GM12878 (cell line): ENCODE data around the gene AKR1B1. TPM values are rescaled to one million over a fixed set of nuclear protein-coding genes. Genes with fewer than 3 reads are reported as not detected.
A peak's percentile ranks its signal among the peaks of the same experiment; 100 is the strongest.

Experiments used
- ATAC-seq: fragments of 200-7000 bp; cut with Tn5 transposase; 3 replicates; pipeline ENCODE4 v1.9.1; 2020; ENCODE audit warnings: mild to moderate bottlenecking, moderate library complexity
- BruUV-seq: library from RNA; stranded (reverse); fragments of 400-500 nt; replicated peaks from 2 replicates; lab custom pipeline; 2021; lab: Mats Ljungman, UMichigan
- CTCF ChIA-PET: fragments of 300-600 bp; sonication (Branson Sonifier 250); formaldehyde crosslinking; extraction: SDS; loops from one replicate; lab custom pipeline; 2021; ENCODE audit warnings: inconsistent platforms; lab: Yijun Ruan, JAX
- POLR2A ChIA-PET: fragments of 350-600 bp; formaldehyde crosslinking; extraction: SDS; loops from one replicate; lab custom pipeline; 2021; ENCODE audit warnings: inconsistent platforms; lab: Charles Lee
- RAD21 ChIA-PET: fragments of 300-600 bp; sonication (Branson Sonifier 250); formaldehyde crosslinking; loops from one replicate; lab custom pipeline; 2023; ENCODE audit warnings: antibody characterized with exemption; ENCODE audit not compliant: unreplicated experiment; lab: Charles Lee
- SMC1A ChIA-PET: fragments of 300-600 bp; sonication (Branson Sonifier 250); formaldehyde crosslinking; loops from one replicate; lab custom pipeline; 2023; ENCODE audit not compliant: unreplicated experiment, uncharacterized antibody; lab: Charles Lee
- DNase-seq: peaks from one replicate; pipeline ENCODE4 v3.0.0-alpha.2; 2011; ENCODE audit warnings: low read depth, low spot score
- FAIRE-seq: peaks from 3 replicates; lab custom pipeline; 2011; peaks lifted over from hg19 to GRCh38; lab: Jason Lieb, UNC
- H2AFZ ChIP-seq: 2 replicates; pipeline ENCODE4 v1.6.0; 2011; ENCODE audit warnings: low read depth, low read length, control low read depth; ENCODE audit not compliant: control insufficient read depth
- H3K27ac ChIP-seq: 2 replicates; pipeline ENCODE4 v1.5.1; 2011; ENCODE audit warnings: control low read depth; ENCODE audit not compliant: control insufficient read depth, insufficient read depth
- H3K27me3 ChIP-seq, 2 experiments: replicated peaks in 1 of 2; 2 replicates each; pipeline versions ENCODE4 v1.6.0 to v1.6.1; 2011; ENCODE audit warnings: low read length in 1 of 2; ENCODE audit not compliant: control insufficient read depth in 2 of 2, insufficient read depth in 2 of 2
- H3K36me3 ChIP-seq, 2 experiments: 2 replicates each; pipeline ENCODE4 v1.5.1; 2011; ENCODE audit warnings: low read length in 1 of 2; ENCODE audit not compliant: control insufficient read depth in 2 of 2, insufficient read depth in 2 of 2
- H3K4me1 ChIP-seq: 2 replicates; pipeline ENCODE4 v1.6.1; 2011; ENCODE audit warnings: mild to moderate bottlenecking, low read length, moderate library complexity, mixed read lengths; ENCODE audit not compliant: control insufficient read depth, insufficient read depth
- H3K4me2 ChIP-seq: 2 replicates; pipeline ENCODE4 v1.6.0; 2011; ENCODE audit warnings: control low read depth; ENCODE audit not compliant: control insufficient read depth, insufficient read depth
- H3K4me3 ChIP-seq: fragments of 200-600 bp; sonication (generic); 2 replicates; pipeline ENCODE4 v1.5.1; 2016
- H3K79me2 ChIP-seq: 2 replicates; pipeline ENCODE4 v1.6.0; 2011; ENCODE audit warnings: low read length; ENCODE audit not compliant: control insufficient read depth, insufficient read depth
- H3K9ac ChIP-seq: 2 replicates; pipeline ENCODE4 v1.8.0; 2011; ENCODE audit warnings: low read length, control low read depth, mixed read lengths; ENCODE audit not compliant: control insufficient read depth, insufficient read depth
- H3K9me3 ChIP-seq: replicated peaks from 3 replicates; pipeline ENCODE4 v1.5.1; 2011; ENCODE audit warnings: mild to moderate bottlenecking, low read length; ENCODE audit not compliant: control insufficient read depth, insufficient read depth
- H4K20me1 ChIP-seq: 2 replicates; pipeline ENCODE4 v1.6.0; 2011; ENCODE audit not compliant: control insufficient read depth, insufficient read depth
- BHLHE40 ChIP-seq, 2 experiments: fragments of 450-650 bp in 1 of 2; IDR thresholded peaks; 2 replicates each; pipeline ENCODE4 v1.6.1; 2011 to 2017; ENCODE audit warnings: low read depth in 2 of 2, borderline replicate concordance in 1 of 2, improper control_type of control experiment in 1 of 2, low read length in 1 of 2, mild to moderate bottlenecking in 1 of 2
- FOS ChIP-seq: IDR thresholded peaks from 3 replicates; pipeline ENCODE4 v1.6.1; 2011; ENCODE audit warnings: borderline replicate concordance; ENCODE audit not compliant: insufficient read length; ENCODE audit errors: extremely low read depth
- SPI1 ChIP-seq: IDR thresholded peaks from 2 replicates; pipeline ENCODE4 v1.6.1; 2011; ENCODE audit warnings: low read depth, mild to moderate bottlenecking, low read length, moderate library complexity, borderline replicate concordance; ENCODE audit not compliant: insufficient read depth
- WGBS: methylation state at CpG from one replicate; pipeline ENCODE4 v1.1.6; 2016; ENCODE audit warnings: low lambda C conversion rate; ENCODE audit not compliant: insufficient replicate concordance, insufficient coverage; ENCODE audit errors: missing lambda C conversion rate; 5-methylcytosine and 5-hydroxymethylcytosine counted together
- in situ Hi-C: fragments of 300-500 bp; cut with MboI; formaldehyde crosslinking; loops from 9 replicates; pipeline ENCODE4 v1.14.3; 2018; ENCODE audit warnings: mixed read lengths
- intact Hi-C: fragments of 100-400 bp; cut with micrococcal nuclease; formaldehyde crosslinking; loops from one replicate; pipeline ENCODE4 v1.14.2; 2022; ENCODE audit not compliant: unreplicated experiment
- polyA plus RNA-seq, 11 experiments: library from polyadenylated mRNA; depleted of rRNA in 4 of 11; unstranded in 6 of 11; stranded (reverse) in 5 of 11; fragments of >200 nt; fragmentation: Nextera tagmentation in 4 of 11; fragmentation: Illumina TruSeq in 1 of 11; extraction: Ambion mirVana in 4 of 11; extraction: Trizol in 1 of 11; gene quantifications; 1 replicate in 1 of 11; 2 replicates in 10 of 11; pipeline versions ENCODE4 v1.2.1 to v1.2.3, GENCODE V29; 2011 to 2016; ENCODE audit warnings: inconsistent platforms in 2 of 11, missing spikeins in 2 of 11, low read depth in 1 of 11
- total RNA-seq, 4 experiments: library from RNA; depleted of rRNA in 3 of 4; stranded (reverse); fragments of >200 nt in 3 of 4; fragmentation: Illumina TruSeq in 1 of 4; extraction: Trizol in 1 of 4; gene quantifications; 2 replicates each; pipeline versions ENCODE4 v1.2.1 to v1.2.3, GENCODE V29; 2013 to 2021
- TF ChIP-seq, protein P1 (sequence below): IDR thresholded peaks from 2 replicates; pipeline ENCODE4 v1.6.1; 2011; ENCODE audit warnings: borderline replicate concordance, low read depth, mild to moderate bottlenecking, moderate library complexity, mixed read lengths, low read length; ENCODE audit not compliant: insufficient read depth; ENCODE audit errors: extremely low read length
- TF ChIP-seq, protein P2 (sequence below): fragments of 450-650 bp; formaldehyde crosslinking; IDR thresholded peaks from 2 replicates; pipeline ENCODE4 v1.5.0; 2022; ENCODE audit warnings: mild to moderate bottlenecking, missing genetic modification characterization

AKR1B1 gene
- total and polyA plus RNA-seq, 10 of the 15 experiments (the other 5 are each of a cell fraction or from before 2014, with no cell fraction given), result 40.4 to 252 (median 156) TPM

DNA sequence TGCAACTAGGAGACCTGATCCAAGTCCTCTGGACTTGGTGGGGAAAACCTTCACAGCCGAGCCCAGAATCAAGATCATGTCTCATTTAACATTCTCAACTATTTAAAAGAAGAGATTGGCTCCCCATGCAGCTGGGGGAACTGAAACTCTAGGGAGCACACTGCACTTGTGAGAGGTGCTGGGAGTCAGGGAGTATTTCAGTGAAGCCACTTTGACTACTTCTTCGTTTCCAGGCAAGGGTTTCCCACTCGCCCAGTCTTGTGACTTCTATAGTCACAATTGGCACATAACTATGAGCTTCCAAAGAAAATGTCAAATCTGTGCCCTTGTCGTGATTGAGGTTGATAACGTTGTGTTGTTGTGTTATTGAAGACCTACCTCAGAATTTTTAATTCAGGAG is 62.9 kb downstream of the AKR1B1 start:
- H3K9me3 ChIP-seq, result no peaks in the 10 kb centered on the region; the same call in 2 of the 3 replicates
- SMC1A ChIA-PET, result no interaction called here
- no peak overlapping the region for H3K4me3 ChIP-seq
- H3K79me2 ChIP-seq, result no peaks in the 10 kb centered on the region
- no peak overlapping the region for H3K9ac ChIP-seq
- no peaks in the 10 kb centered on the region for H3K27me3 ChIP-seq
- in situ Hi-C loops (no loop called here), intact Hi-C loops (no loop called here)
- DNase-seq (no peak), ATAC-seq (no peak), FAIRE-seq (peak; percentile 57)
- 17% methylated on average over 5 of the region's 5 CpGs for WGBS
- TF ChIP-seq FOS (no peak), SPI1 (peak; percentile 12; the same call in 1 of the 2 replicates)
- TF ChIP-seq, protein P1, sequence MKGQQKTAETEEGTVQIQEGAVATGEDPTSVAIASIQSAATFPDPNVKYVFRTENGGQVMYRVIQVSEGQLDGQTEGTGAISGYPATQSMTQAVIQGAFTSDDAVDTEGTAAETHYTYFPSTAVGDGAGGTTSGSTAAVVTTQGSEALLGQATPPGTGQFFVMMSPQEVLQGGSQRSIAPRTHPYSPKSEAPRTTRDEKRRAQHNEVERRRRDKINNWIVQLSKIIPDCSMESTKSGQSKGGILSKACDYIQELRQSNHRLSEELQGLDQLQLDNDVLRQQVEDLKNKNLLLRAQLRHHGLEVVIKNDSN, result no peak
- H3K4me1 ChIP-seq, result no peaks in the 10 kb centered on the region
- POLR2A ChIA-PET, result no interaction called here
- CTCF ChIA-PET, result interaction anchor here (1.4 kb wide), 1 partner anchor 37 kb away, joined by 4 read pairs; no protein-coding TSS in a partner anchor
- RAD21 ChIA-PET, result no interaction called here
- H3K4me2 ChIP-seq, result no peak overlapping the region
- H3K27ac ChIP-seq, result no peak overlapping the region
- H2AFZ ChIP-seq, result no peak overlapping the region
- no peaks in the 10 kb centered on the region for H4K20me1 ChIP-seq
- BruUV-seq, result no TSS peak
- H3K36me3 ChIP-seq, result no peaks in the 10 kb centered on the region

DNA sequence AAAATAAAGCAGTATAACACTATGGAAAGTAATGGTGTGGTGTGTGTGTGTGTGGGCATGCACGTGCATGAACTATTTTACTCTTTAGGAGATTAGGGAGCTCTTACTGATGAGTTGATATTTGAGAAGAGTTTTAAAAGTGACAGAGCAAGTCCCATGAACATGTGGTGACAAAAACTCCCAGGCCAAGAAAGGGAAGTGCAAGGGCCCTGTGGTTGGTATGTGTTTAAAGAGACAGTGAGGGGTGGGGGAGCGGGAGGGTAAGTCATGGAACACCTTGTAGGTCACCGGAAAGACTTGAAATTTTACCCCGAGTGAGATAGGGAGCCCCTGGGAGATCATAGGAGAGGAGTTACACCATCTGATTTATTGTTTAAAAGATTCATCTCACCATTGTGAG is 63.3 kb downstream of the AKR1B1 start:
- POLR2A ChIA-PET, result no interaction called here

More for the DNA sequence above, 63.3 kb downstream of the AKR1B1 start:
- Histone ChIP-seq H3K4me3 (no peak overlapping the region), H3K4me2 (no peak overlapping the region), H3K36me3 (no peaks in the 10 kb centered on the region), H3K79me2 (no peaks in the 10 kb centered on the region), H3K9ac (no peak overlapping the region), H3K4me1 (no peaks in the 10 kb centered on the region), H2AFZ (no peak overlapping the region), H3K27ac (no peak overlapping the region), H3K27me3 (no peaks in the 10 kb centered on the region), H4K20me1 (no peaks in the 10 kb centered on the region), H3K9me3 (no peaks in the 10 kb centered on the region; the same call in 2 of the 3 replicates)
- no TSS peak for BruUV-seq
- in situ Hi-C loops (no loop called here), intact Hi-C loops (no loop called here)
- FAIRE-seq (no peak), ATAC-seq (0 out of 3 replicates have a peak, but pooled peaks have one; percentile 17), DNase-seq (no peak)
- 55% methylated on average over 4 of the region's 4 CpGs for WGBS
- TF ChIP-seq SPI1 (peak; percentile 72; the same call in 1 of the 2 replicates), BHLHE40 (IDR thresholded peaks at IDR 0.05; ENCODE audit: borderline replicate concordance in 1 of 2, low read depth in 2 of 2, low read length in 1 of 2) (peak in 1 of 2 experiments; percentile 56; a peak in 2 of 4 replicates)
- TF ChIP-seq, protein P2, sequence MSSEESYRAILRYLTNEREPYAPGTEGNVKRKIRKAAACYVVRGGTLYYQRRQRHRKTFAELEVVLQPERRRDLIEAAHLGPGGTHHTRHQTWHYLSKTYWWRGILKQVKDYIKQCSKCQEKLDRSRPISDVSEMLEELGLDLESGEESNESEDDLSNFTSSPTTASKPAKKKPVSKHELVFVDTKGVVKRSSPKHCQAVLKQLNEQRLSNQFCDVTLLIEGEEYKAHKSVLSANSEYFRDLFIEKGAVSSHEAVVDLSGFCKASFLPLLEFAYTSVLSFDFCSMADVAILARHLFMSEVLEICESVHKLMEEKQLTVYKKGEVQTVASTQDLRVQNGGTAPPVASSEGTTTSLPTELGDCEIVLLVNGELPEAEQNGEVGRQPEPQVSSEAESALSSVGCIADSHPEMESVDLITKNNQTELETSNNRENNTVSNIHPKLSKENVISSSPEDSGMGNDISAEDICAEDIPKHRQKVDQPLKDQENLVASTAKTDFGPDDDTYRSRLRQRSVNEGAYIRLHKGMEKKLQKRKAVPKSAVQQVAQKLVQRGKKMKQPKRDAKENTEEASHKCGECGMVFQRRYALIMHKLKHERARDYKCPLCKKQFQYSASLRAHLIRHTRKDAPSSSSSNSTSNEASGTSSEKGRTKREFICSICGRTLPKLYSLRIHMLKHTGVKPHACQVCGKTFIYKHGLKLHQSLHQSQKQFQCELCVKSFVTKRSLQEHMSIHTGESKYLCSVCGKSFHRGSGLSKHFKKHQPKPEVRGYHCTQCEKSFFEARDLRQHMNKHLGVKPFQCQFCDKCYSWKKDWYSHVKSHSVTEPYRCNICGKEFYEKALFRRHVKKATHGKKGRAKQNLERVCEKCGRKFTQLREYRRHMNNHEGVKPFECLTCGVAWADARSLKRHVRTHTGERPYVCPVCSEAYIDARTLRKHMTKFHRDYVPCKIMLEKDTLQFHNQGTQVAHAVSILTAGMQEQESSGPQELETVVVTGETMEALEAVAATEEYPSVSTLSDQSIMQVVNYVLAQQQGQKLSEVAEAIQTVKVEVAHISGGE (CRISPR knock-in tag), result no peak
- SMC1A ChIA-PET, result no interaction called here
- CTCF ChIA-PET, result interaction anchor here (1.4 kb wide), 1 partner anchor 37 kb away, joined by 4 read pairs; no protein-coding TSS in a partner anchor
- RAD21 ChIA-PET, result no interaction called here
